ENCODE results near the gene LTC4S.
"Not testable (repeated sequence)": the region's sequence is repeated elsewhere in the genome, so short reads cannot be mapped to it uniquely, and the experiment has no call there.

LTC4S gene

GRCh38 chr5:179793468-179794139, at the start of gene LTC4S:
TSS of gene LTC4S (plus strand) at chr5:179793986. CDS start at chr5:179794081, 95 bp downstream.
- H3K4me3 ChIP-seq (ENCODE audit: low read length), result no peak within 1 kb of the TSS
- TF ChIP-seq CTCF (conservative IDR thresholded peaks at IDR 0.05; ENCODE audit: low read length), result no peak
- DNase-seq (ENCODE audit: low read depth), result peak; percentile 77

GRCh38 chr5:179744106-179744505, 49.7 kb upstream of the LTC4S start:
- DNase-seq (ENCODE audit: low read depth); H3K4me3 ChIP-seq (ENCODE audit: low read length): not testable (repeated sequence)

GRCh38 chr5:179746872-179747271, 46.9 kb upstream of the LTC4S start:
- H3K4me3 ChIP-seq (ENCODE audit: low read length), result no peak overlapping the region
- no peak for TF ChIP-seq CTCF (conservative IDR thresholded peaks at IDR 0.05; ENCODE audit: low read length)
- DNase-seq (ENCODE audit: low read depth), result no peak

GRCh38 chr5:179747811-179748210, 46.0 kb upstream of the LTC4S start:
- no peak for TF ChIP-seq CTCF (conservative IDR thresholded peaks at IDR 0.05; ENCODE audit: low read length)
- no peak for DNase-seq (ENCODE audit: low read depth)
- no peak overlapping the region for H3K4me3 ChIP-seq (ENCODE audit: low read length)

GRCh38 chr5:179749857-179750508, 43.8 kb upstream of the LTC4S start:
- no peak for DNase-seq (ENCODE audit: low read depth)
- no peak for TF ChIP-seq CTCF (conservative IDR thresholded peaks at IDR 0.05; ENCODE audit: low read length)
- H3K4me3 ChIP-seq (ENCODE audit: low read length), result no peak overlapping the region

GRCh38 chr5:179753971-179754370, 39.8 kb upstream of the LTC4S start:
- no peak overlapping the region for H3K4me3 ChIP-seq (ENCODE audit: low read length)
- DNase-seq (ENCODE audit: low read depth), result no peak
- no peak for TF ChIP-seq CTCF (conservative IDR thresholded peaks at IDR 0.05; ENCODE audit: low read length)

- no peak for TF ChIP-seq CTCF (conservative IDR thresholded peaks at IDR 0.05; ENCODE audit: low read length)
- no peak for DNase-seq (ENCODE audit: low read depth)
Measured at GRCh38 chr5:179755022-179755421, 38.8 kb upstream of the LTC4S start.

More at GRCh38 chr5:179755022-179755421, 38.8 kb upstream of the LTC4S start:
- no peak overlapping the region for H3K4me3 ChIP-seq (ENCODE audit: low read length)
